NCI-H128 (cell line): ENCODE results near the gene MGAT5B.

Experiments
- DNase-seq: peaks from one replicate; lab custom pipeline; 2025; ENCODE audit not compliant: unreplicated experiment; lab: John Stamatoyannopoulos, UW

Gene MGAT5B

GRCh38 chr17:76923491-76923890 lies 55.3 kb downstream of the MGAT5B start:
- no peak for DNase-seq

- no peak for DNase-seq
Measured at GRCh38 chr17:76924345-76925342, 56.4 kb downstream of the MGAT5B start.

- DNase-seq: no peak
Measured at GRCh38 chr17:76925441-76925891, 57.3 kb downstream of the MGAT5B start.

- no peak for DNase-seq
Measured at GRCh38 chr17:76926237-76926866, 58.1 kb downstream of the MGAT5B start.

GRCh38 chr17:76927577-76927976 lies 59.4 kb downstream of the MGAT5B start:
- DNase-seq: no peak

- DNase-seq: no peak
Measured at GRCh38 chr17:76927982-76928381, 59.8 kb downstream of the MGAT5B start.

- DNase-seq: no peak
Measured at GRCh38 chr17:76929148-76929547, 60.9 kb downstream of the MGAT5B start.

- DNase-seq: no peak
Measured at GRCh38 chr17:76929601-76930000, 61.4 kb downstream of the MGAT5B start.

GRCh38 chr17:76930107-76930506 lies 61.9 kb downstream of the MGAT5B start:
- no peak for DNase-seq

- no peak for DNase-seq
Measured at GRCh38 chr17:76932402-76933333, 64.5 kb downstream of the MGAT5B start.

DNA sequence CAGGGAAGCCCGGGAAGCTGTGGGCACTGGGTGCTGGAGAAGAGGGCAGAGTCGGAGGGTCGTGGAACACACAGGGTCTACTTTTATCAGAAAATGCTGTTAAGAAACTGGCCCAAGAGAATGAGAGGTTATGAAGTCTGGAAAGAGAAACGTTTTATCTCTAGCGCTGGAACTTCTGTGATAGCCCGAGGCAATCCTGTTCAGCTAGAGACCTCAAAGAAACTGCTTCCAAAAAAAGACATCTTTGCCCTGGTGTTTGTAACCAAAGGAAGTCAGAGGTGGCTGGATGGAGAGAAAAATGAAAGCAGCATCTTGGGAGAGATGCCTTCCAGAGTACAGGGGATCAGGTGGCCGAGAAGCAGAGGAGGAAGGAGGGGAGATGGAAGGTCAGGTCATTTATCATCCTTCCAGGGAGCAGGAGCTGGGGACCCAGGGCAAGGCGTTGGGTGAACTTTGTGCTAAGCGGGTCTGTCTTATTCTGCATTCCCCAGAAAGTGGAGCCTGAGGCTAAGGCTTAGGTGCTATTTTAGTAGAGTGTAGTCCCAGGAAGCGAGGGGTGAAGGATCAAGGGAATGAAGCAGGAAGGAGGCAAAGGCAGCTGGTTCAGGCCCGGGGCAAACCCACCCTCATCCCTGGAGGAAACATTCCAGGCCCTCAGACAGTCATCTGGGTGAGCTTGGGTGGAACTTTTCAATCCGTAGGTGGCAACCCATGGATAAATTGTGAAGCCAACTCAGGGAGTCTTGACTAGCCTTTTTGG lies 66.5 kb downstream of the MGAT5B start:
- no peak for DNase-seq

DNA sequence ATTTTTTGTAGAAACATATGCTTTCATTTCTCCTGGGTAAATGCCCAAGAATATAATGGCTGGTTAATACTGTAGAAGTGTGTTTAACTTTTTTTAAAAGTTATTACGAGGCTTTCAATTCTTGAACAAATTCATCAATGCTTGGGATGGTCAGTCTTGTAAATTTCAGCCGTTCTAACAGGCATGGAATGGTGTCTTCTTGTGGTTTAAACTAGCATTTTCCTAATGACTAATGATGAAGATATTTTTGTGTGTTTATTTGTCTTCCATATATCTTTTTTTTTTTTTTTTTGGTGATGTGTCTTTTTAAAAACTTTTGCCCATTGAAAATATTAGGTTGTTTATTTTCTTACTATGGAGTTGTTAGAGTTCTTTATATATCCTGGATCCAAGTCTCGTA lies 67.1 kb downstream of the MGAT5B start:
- no peak for DNase-seq

DNA sequence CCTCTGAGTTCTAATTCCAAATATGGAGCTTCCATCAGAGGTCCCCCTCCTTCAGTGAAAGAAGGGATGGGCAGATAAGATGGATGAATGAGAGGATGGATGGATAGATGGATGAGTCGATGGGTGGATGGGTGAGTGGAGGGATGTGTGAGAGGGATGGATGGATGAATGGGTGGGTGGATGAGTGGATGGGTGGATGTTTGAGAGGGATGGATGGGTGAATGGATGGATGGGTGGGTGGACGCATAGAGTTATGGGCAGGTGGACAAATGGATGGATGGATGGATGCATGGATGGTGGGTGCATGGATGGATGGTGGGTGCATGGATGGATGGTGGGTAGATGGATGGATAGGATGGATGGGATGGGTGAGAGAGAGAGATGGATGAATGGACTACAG lies 69.0 kb downstream of the MGAT5B start:
- no peak for DNase-seq

DNA sequence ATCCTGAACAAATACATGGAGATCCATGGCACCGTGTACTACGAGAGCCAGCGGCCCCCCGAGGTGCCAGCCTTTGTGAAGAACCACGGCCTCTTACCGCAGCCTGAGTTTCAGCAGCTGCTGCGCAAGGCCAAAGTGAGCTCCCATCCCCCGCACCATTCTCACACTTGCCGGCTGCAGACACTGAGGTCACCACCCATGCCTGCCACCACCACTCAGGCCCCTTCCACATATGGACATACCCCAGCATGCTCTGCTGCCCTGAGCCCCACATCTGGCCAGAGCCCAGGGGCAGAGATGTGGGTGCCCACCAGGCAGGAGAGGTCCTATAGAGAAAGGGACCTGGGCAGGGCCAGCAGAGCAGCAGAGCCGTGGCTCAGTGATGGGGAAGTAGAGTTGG lies 69.8 kb downstream of the MGAT5B start:
- no peak for DNase-seq

DNA sequence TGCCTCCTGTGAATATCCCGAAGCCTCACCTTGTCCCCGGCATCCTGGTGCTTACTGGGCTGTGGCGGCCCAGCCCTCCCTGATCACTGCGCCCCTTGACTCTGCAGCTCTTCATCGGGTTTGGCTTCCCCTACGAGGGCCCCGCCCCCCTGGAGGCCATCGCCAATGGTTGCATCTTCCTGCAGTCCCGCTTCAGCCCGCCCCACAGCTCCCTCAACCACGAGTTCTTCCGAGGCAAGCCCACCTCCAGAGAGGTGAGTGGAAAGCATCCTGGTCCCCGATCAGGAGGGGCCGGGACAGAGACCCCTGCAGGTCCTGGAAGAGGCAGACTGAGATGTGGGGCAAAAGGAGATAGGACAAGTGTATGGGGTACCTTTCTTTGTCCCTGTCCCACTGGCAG lies 72.1 kb downstream of the MGAT5B start:
- no peak for DNase-seq

- no peak for DNase-seq
Measured at GRCh38 chr17:76940738-76941350, 72.6 kb downstream of the MGAT5B start.

DNA sequence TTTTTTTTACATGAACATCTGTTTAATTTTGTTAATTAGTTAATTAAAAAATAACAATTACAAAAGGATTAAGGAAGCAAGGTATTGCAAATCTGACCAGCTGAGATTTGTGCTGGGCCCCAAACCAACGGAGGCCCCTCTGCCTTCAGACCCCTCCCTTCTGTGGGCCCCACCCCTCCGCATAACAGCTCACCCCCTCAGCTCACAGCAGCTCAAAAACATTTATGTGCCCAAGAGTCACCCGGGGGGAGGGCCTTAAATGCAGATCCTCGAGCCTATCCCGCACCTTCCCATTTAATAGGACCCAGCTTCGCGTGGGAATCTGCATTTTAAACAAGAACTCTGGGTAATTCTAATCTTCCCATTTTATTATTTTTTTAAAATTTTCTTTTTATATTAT lies 75.0 kb downstream of the MGAT5B start:
- DNase-seq: no peak

DNA sequence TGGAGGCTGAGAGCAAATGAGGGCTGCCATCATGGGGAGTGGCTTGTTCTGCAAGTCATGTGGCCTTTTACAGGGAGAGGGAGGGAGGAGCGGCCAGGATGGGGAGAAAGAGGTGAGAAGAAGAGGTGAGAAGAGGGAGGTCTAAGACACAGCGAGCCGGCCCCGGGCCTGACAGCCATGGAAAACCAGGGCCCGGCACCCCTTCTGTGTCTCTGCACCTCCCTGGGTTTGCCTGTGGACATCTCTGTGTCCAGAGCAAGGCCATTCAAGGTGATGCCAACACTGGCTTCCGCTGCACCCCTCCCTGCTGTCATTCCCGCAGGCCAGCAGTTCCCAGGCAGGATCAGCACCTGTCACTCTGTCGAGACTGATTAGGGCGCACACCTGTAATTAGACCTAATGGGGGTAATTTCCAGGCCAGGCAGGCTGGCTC lies 75.6 kb downstream of the MGAT5B start:
- no peak for DNase-seq

GRCh38 chr17:76944477-76944876 lies 76.3 kb downstream of the MGAT5B start:
- no peak for DNase-seq
